Right renal pelvis (tissue), 4 donors: ENCODE measurements around the gene CCDC87. TPM values are rescaled to one million over a fixed set of nuclear protein-coding genes. Genes with fewer than 3 reads are reported as not detected.
"Not testable (repeated sequence)": the region's sequence is repeated elsewhere in the genome, so short reads cannot be mapped to it uniquely, and the experiment has no call there.

Experiments used
- DNase-seq, 4 donors: peaks; one replicate each; pipeline ENCODE4 v3.0.0-alpha.2; 2013; ENCODE audit warnings: low read depth in 4 of 4, low spot score in 3 of 4, missing footprints in 1 of 4
- polyA plus RNA-seq, 4 donors: library from polyadenylated mRNA; unstranded; fragments of 120-200 nt; gene quantifications; one replicate each; pipeline ENCODE4 v1.2.1, GENCODE V29; 2013; ENCODE audit not compliant: insufficient read length in 4 of 4

Gene CCDC87
- polyA plus RNA-seq, 4 donors: 0.30 to 0.37 (median 0.33) TPM

- DNase-seq: no peak
Observed at GRCh38 chr11:66557733-66558326, 35.0 kb downstream of the CCDC87 start.

DNA sequence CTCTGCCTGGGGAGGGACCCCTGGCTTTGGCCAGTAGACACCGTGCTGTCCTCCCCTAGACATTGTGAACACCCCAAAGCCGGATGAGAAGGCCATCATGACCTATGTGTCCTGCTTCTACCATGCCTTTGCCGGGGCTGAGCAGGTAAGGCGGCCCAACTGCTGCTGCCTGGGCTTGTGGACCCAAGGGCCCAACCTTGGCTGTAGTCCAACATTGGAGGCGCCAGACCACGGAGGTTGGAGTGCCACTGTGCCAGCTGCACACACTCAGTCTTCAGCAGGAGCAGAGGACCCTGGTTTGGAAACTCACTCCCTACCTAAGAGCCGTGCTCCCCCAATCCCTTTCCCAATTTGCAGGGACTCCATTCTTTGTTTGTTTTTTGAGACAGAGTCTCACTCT lies 36.8 kb downstream of the CCDC87 start:
- no peak for DNase-seq

- no peak for DNase-seq
Observed at GRCh38 chr11:66555416-66555815, 37.4 kb downstream of the CCDC87 start.

GRCh38 chr11:66554602-66555001 lies 38.3 kb downstream of the CCDC87 start:
- DNase-seq: no peak

DNA sequence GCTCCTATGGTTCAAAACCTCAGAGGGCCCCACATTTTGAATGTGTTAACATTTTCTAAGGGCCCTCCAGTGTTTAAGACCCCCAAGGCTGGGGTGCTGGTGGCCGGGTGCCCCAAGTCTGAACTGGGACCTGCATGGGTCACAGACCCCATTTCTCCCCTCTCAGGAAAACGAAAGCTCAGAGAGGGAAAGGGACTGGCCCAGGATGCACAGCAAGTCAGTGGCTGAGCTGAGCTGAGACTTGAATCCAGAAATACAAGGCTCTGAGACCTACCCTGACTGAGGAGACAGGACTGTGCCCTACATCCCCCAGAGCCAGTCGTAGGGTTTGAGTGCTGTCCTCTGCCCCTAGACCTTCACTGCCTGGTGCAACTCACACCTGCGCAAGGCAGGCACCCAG lies 42.0 kb downstream of the CCDC87 start:
- DNase-seq: no peak

DNA sequence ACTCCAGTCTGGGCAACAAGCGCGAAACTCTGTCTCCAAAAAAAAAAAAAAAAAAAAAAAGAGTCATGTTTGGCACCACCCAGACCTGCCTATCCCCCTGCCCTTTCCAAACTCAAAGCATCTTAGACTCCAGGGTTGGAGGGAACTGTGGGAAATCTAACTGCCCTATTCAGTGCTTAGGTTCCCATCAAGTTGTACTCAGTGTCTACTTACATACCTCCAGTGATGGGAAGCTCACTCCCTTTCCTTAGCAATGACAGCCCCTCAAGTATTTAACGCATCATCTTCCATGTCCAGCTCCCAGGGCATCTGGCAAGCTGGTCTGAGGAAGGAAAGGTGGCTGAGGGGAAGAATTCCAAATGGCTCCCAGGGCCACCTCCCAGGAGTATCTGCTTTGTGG lies 43.2 kb downstream of the CCDC87 start:
- DNase-seq: no peak

DNA sequence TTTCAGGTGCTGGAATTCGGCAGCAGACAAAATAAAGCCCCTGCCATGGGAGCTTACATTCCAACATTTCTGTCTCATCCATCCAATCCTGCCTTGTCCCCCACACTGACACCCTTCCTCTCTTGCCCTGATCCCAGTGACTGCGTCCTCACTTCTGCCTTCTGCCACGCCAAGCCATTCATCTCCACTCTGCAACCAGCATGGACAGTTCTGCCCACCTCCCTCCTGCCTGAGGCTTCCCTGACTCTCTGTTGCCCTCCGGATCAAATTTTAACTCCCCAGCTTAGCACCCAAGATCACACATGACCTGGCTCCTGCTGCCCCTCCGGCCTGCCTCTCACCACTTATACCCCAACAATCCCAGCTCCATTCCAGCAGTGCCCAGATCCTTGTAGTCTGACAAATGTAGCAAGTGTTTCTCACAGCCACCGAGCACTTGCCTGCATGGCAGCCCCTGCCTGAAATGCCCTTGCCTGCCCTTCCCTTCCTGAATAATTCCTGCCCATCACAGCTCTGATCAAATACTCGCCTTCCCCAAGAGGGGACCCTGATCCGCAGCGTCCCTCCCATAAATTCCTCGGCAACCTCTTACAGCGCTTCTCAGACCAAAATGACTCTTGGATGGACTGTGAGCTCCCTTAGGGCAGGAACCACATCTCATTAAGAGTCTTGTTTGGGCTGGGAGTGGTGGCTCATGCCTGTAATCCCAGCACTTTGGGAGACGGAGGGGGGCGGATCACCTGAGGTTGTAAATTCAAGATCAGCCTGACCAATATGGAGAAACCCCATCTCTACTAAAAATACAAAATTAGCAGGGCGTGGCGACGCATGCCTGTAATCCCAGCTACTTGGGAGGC lies 43.9 kb downstream of the CCDC87 start:
- DNase-seq: no peak

DNA sequence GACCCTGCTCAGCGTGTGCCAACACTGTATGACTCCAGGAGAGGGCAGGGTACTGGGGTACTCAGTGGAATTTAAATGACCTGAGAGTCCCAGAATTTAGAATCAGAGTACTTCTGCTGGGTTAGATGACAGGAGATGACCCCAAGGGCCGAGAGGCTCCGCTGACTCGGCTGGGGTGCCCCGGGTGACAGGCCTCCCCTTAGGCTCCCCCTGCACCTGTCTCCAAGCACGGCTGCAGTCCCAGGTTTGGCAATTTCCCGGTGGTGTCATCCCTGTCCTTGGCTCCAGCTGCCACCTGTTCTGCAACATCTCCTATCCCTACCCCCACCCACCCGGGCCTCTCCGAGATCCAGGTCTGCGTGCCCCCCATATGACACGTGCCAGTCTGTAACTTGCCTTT lies 44.8 kb downstream of the CCDC87 start:
- no peak for DNase-seq

GRCh38 chr11:66547662-66548009 lies 45.2 kb downstream of the CCDC87 start:
- DNase-seq: no peak

GRCh38 chr11:66546966-66547661 lies 45.7 kb downstream of the CCDC87 start:
- no peak for DNase-seq

DNA sequence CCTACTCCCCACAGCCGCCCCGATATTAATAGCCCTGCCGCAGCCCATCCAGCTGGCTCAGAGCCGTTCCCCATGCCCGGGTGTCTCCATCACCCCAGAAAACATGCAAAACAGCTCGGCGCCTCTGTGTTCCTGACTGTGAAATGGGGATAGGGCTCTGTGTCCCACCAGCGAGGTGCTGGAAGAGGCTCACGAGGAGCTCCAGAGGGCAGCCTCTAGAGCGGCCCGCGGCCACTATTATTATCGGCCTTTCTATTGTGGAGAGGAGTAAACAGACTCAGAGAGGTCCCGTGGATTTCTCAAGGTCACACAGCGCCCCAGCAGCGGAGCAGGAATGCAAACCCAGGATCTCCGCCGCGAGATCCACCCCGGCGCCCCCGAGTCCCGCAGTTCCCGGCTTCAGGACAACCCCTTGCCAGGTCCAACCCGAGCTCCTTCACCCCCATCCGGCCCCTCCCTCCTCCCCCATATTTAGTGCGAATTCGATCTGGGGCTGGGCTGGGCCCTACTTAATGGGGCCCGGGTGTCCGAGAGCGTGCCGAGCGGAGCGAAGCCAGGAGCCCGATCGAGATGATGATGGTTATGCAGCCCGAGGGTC lies 46.4 kb downstream of the CCDC87 start, which contains the start of gene ACTN3:
Gene ACTN3 (plus strand): TSS at position 536 of the 598 bp plus-strand sequence. CDS start 35 bp downstream, at position 571.
- no peak for DNase-seq

- peak; percentile 78 to 86 (median 84) for DNase-seq
Observed at GRCh38 chr11:66545701-66546367, 47.0 kb downstream of the CCDC87 start, which contains the start of gene ZDHHC24. ZDHHC24 (minus strand) TSS chr11:66546048; CDS start chr11:66546003, 45 bp downstream.

DNA sequence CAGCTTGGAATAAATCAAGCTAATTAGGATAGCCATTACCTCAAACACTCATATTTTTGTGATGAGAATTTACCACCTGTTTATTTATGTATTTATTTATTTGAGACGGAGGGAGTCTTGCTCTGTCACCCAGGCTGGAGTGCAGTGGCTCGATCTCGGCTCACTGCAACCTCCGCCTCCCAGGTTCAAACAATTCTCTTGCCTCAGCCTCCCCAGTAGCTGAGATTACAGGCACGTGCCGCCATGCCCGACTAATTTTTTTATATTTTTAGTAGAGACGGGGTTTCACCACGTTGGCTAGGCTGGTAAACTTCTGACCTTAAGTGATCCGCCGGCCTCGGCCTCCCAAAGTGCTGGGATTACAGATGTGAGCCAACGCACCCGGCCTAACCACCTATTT lies 47.9 kb downstream of the CCDC87 start:
- DNase-seq: not testable (repeated sequence)

GRCh38 chr11:66543263-66544107 lies 49.4 kb downstream of the CCDC87 start:
- peak in 3 of 4 donors; percentile 39 to 54 (median 54) for DNase-seq

DNA sequence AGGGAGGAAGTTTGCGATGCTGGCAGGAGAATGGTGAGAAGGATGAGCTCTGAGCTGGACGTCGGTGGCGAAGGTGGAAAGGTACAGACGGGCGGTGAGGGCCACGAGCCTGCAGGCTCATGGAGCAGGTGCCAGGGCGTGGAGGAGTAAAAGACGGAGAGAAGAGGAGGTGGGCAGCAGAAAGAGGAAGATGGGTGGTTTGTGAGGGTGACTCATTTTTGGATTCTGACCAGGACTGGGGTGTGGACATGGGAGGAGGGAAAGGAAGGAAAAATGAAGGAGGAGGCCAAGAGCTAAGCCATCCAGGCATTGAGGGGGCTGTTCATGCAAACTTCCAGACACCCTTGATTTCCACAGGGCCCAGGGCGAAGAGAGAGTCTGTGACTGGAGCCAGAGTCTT lies 50.5 kb downstream of the CCDC87 start:
- DNase-seq: no peak

DNA sequence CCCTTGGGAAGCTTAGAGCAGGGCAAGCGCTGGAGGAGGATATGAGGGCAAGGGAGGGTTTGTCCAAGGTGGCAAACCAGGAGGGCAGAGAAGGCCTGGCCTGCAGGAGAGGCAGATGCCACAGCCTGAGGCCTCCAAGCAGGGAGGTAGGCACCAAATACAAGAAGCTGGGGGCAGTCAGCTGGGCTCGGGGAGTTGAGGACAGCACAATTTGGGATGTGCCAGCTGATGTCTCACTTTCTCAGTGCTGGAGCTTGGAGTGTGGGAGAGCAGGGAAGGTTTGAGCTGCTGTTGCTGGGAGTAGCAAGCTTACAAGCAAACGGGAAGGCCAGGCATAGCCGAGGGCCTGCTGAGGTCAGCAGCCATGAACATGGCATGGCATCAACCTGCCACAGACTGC lies 51.0 kb downstream of the CCDC87 start:
- DNase-seq: no peak

GRCh38 chr11:66540598-66540997 lies 52.3 kb downstream of the CCDC87 start:
- not testable (repeated sequence) for DNase-seq
